ENCODE data around the gene CHRDL1.

DNA sequence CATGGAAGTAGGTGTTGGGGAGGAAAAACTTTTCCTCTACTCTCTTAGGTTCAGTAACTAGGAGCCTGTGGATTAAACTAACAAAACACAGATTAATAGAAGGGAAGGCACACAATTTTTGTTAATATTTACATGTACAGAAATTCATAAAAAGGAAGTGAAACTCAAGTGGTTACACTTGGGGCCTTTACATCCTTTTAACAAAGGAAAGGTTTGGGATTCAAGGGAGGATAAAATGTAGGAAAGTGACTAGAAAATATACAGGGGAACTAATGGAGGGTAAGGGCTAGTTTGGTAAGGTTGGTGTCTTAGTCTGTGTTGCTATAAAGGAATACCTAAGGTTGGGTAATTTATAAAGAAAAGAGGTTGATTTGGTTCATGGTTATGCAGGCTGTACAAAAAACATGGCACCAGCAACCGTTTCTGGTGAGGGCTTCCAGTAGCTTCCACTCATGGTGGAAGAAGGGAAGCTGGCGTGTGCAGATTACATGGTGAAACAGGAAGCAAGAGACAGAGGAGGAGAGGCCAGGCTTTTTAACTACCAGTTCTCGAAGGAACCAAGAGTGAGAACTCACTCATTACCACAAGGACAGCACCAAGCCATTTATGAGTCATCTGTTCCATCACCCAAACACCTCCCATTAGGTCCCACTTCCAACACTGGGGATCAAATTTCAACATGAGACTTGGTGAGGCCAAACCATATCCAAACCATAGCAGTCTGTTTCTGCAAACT is 124.4 kb downstream of the CHRDL1 start:
- TF ChIP-seq, protein P1, sequence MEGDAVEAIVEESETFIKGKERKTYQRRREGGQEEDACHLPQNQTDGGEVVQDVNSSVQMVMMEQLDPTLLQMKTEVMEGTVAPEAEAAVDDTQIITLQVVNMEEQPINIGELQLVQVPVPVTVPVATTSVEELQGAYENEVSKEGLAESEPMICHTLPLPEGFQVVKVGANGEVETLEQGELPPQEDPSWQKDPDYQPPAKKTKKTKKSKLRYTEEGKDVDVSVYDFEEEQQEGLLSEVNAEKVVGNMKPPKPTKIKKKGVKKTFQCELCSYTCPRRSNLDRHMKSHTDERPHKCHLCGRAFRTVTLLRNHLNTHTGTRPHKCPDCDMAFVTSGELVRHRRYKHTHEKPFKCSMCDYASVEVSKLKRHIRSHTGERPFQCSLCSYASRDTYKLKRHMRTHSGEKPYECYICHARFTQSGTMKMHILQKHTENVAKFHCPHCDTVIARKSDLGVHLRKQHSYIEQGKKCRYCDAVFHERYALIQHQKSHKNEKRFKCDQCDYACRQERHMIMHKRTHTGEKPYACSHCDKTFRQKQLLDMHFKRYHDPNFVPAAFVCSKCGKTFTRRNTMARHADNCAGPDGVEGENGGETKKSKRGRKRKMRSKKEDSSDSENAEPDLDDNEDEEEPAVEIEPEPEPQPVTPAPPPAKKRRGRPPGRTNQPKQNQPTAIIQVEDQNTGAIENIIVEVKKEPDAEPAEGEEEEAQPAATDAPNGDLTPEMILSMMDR (IDR thresholded peaks at IDR 0.05): no peak
- TF ChIP-seq POLR2A (IDR thresholded peaks at IDR 0.05): no peak
